K562 (cell line): ENCODE measurements around the gene SCYL1. TPM values are rescaled to one million over a fixed set of nuclear protein-coding genes. Genes with fewer than 3 reads are reported as not detected.
A peak's percentile ranks its signal among the peaks of the same experiment; 100 is the strongest.

Source experiments
- EGR1 ChIP-seq: fragments of 450-650 bp; conservative IDR thresholded peaks from 2 replicates; pipeline ENCODE4 v1.6.1; 2017; ENCODE audit warnings: mild to moderate bottlenecking
- ELF1 ChIP-seq: fragments of 200-800 bp; sonication (Bioruptor generic); IDR thresholded peaks from 2 replicates; pipeline ENCODE4 v1.6.1; 2016; ENCODE audit warnings: missing genetic modification characterization, missing compliant biosample characterization
- FOSL1 ChIP-seq: fragments of 200-800 bp; sonication (Bioruptor generic); conservative IDR thresholded peaks from 2 replicates; pipeline ENCODE4 v1.6.1; 2016; ENCODE audit warnings: missing genetic modification characterization, missing compliant biosample characterization
- FUS ChIP-seq: fragments of 200-400 bp; formaldehyde crosslinking; optimal IDR thresholded peaks from 2 replicates; pipeline ENCODE3; 2017; ENCODE audit warnings: low read depth, low read length
- GTF2E2 ChIP-seq: fragments of 200-800 bp; sonication (Bioruptor generic); IDR thresholded peaks from 2 replicates; pipeline ENCODE4 v1.6.1; 2016; ENCODE audit warnings: missing genetic modification characterization, missing compliant biosample characterization
- HMGN3 ChIP-seq: IDR thresholded peaks from 2 replicates; pipeline ENCODE4 v1.6.1; 2011; ENCODE audit warnings: borderline replicate concordance, low read depth, mild to moderate bottlenecking, mixed read lengths, low read length; ENCODE audit not compliant: insufficient read length; ENCODE audit errors: extremely low read depth
- HNRNPLL ChIP-seq: fragments of 200-400 bp; formaldehyde crosslinking; IDR thresholded peaks from 2 replicates; pipeline ENCODE4 v1.6.1; 2017; ENCODE audit warnings: low read length, low read depth, mild to moderate bottlenecking; ENCODE audit not compliant: poor library complexity, severe bottlenecking
- HOXB6 ChIP-seq: fragments of 250-450 bp; sonication (Bioruptor Pico); IDR thresholded peaks from 2 replicates; pipeline ENCODE4 v1.5.1; 2022; ENCODE audit warnings: mild to moderate bottlenecking, borderline replicate concordance
- MCM3 ChIP-seq: fragments of 450-650 bp; IDR thresholded peaks from 2 replicates; pipeline ENCODE4 v1.6.1; 2016
- MTA1 ChIP-seq: fragments of 450-650 bp; IDR thresholded peaks from 2 replicates; pipeline ENCODE4 v1.6.1; 2017; ENCODE audit warnings: borderline replicate concordance
- MTF1 ChIP-seq: fragments of 250-450 bp; sonication (Bioruptor Pico); IDR thresholded peaks from 2 replicates; pipeline ENCODE4 v1.9.0; 2021; ENCODE audit warnings: moderate library complexity, mild to moderate bottlenecking, inconsistent platforms, borderline replicate concordance
- MXI1 ChIP-seq: IDR thresholded peaks from 2 replicates; pipeline ENCODE4 v1.6.1; 2011; ENCODE audit warnings: low read depth, mild to moderate bottlenecking, improper control_type of control experiment, low read length
- NR4A1 ChIP-seq, 2 experiments: fragments of 250-450 bp in 1 of 2; fragments of 450-650 bp in 1 of 2; sonication (Bioruptor Pico) in 1 of 2; IDR thresholded peaks; 2 replicates each; pipeline versions ENCODE4 v1.4.0 to v1.6.1; 2016 to 2020; ENCODE audit warnings: mild to moderate bottlenecking in 2 of 2, missing compliant biosample characterization in 1 of 2, missing genetic modification characterization in 1 of 2, moderate library complexity in 1 of 2
- SRSF1 ChIP-seq: fragments of 200-400 bp; formaldehyde crosslinking; IDR thresholded peaks from 2 replicates; pipeline ENCODE4 v1.6.1; 2017; ENCODE audit warnings: mild to moderate bottlenecking, low read depth, low read length, moderate library complexity
- SRSF7 ChIP-seq: fragments of 200-400 bp; formaldehyde crosslinking; optimal IDR thresholded peaks from 2 replicates; pipeline ENCODE3; 2017; ENCODE audit warnings: mild to moderate bottlenecking, low read depth, low read length
- TCF7 ChIP-seq: sonication (generic); IDR thresholded peaks from 2 replicates; pipeline ENCODE4 v1.6.1; 2016; ENCODE audit warnings: antibody characterized with exemption, borderline replicate concordance
- TGIF2 ChIP-seq: sonication (generic); formaldehyde crosslinking; IDR thresholded peaks from 2 replicates; pipeline ENCODE4 v1.8.1; 2022; ENCODE audit warnings: mild to moderate bottlenecking, missing genetic modification reagents, moderate library complexity
- TRIM28 ChIP-seq: fragments of 450-650 bp; IDR thresholded peaks from 2 replicates; pipeline ENCODE4 v1.6.1; 2017
- WHSC1 ChIP-seq: IDR thresholded peaks from one replicate; pipeline ENCODE4 v1.6.1; 2012; ENCODE audit warnings: low read length, control low read depth, inconsistent platforms
- ZBTB7A ChIP-seq: IDR thresholded peaks from 2 replicates; pipeline ENCODE4 v1.6.1; 2011; ENCODE audit warnings: low read depth, mild to moderate bottlenecking, low read length, moderate library complexity, borderline replicate concordance; ENCODE audit not compliant: control insufficient read depth
- ZNF134 ChIP-seq: fragments of 250-450 bp; sonication (Bioruptor Pico); conservative IDR thresholded peaks from 2 replicates; pipeline ENCODE4 v1.4.0; 2020
- ZNF398 ChIP-seq: fragments of 250-450 bp; sonication (Bioruptor Pico); IDR thresholded peaks from 2 replicates; pipeline ENCODE4 v1.8.0; 2021; ENCODE audit warnings: moderate library complexity, mild to moderate bottlenecking, inconsistent platforms
- ZNF41 ChIP-seq: fragments of 250-450 bp; sonication (Bioruptor Pico); conservative IDR thresholded peaks from 2 replicates; pipeline ENCODE4 v1.4.0; 2020; ENCODE audit warnings: mild to moderate bottlenecking
- polyA plus RNA-seq, 8 experiments: library from polyadenylated mRNA; depleted of rRNA in 4 of 8; stranded (reverse) in 5 of 8; unstranded in 3 of 8; fragments of >200 nt; fragmentation: Nextera tagmentation in 2 of 8; fragmentation: Illumina TruSeq in 1 of 8; extraction: Ambion mirVana in 2 of 8; extraction: Trizol in 1 of 8; gene quantifications; 2 replicates each; pipeline versions ENCODE4 v1.2.1 to v1.2.3, GENCODE V29; 2011 to 2014; ENCODE audit warnings: inconsistent platforms in 1 of 8, missing spikeins in 1 of 8
- total RNA-seq, 7 experiments: library from RNA; depleted of rRNA in 6 of 7; stranded (reverse); fragments of >200 nt in 6 of 7; fragmentation: Illumina TruSeq in 2 of 7; extraction: Trizol in 2 of 7; gene quantifications; 2 replicates each; pipeline versions ENCODE4 v1.2.1 to v1.2.3, GENCODE V29; 2011 to 2021; ENCODE audit warnings: low replicate concordance in 1 of 7
- TF ChIP-seq, protein P1 (sequence below): fragments of 200-800 bp; sonication (Bioruptor generic); IDR thresholded peaks from 2 replicates; pipeline ENCODE4 v1.6.1; 2017; ENCODE audit warnings: missing genetic modification characterization, missing compliant biosample characterization
- TF ChIP-seq, protein P2 (sequence below): fragments of 450-650 bp; IDR thresholded peaks from 2 replicates; pipeline ENCODE4 v1.6.1; 2016; ENCODE audit warnings: missing biosample characterization, missing genetic modification characterization

The SCYL1 gene
- total and polyA plus RNA-seq, 9 of the 15 experiments (the other 6 are each of a cell fraction or from before 2014, with no cell fraction given), result 1.9 to 145 (median 57.6) TPM

GRCh38 chr11:65503949-65504673, 20.8 kb upstream of the SCYL1 start (continued):
- TF ChIP-seq, protein P1, sequence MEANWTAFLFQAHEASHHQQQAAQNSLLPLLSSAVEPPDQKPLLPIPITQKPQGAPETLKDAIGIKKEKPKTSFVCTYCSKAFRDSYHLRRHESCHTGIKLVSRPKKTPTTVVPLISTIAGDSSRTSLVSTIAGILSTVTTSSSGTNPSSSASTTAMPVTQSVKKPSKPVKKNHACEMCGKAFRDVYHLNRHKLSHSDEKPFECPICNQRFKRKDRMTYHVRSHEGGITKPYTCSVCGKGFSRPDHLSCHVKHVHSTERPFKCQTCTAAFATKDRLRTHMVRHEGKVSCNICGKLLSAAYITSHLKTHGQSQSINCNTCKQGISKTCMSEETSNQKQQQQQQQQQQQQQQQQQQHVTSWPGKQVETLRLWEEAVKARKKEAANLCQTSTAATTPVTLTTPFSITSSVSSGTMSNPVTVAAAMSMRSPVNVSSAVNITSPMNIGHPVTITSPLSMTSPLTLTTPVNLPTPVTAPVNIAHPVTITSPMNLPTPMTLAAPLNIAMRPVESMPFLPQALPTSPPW (CRISPR knock-in tag), result no peak; the same call in 1 of the 2 replicates
- TF ChIP-seq ZNF41 (CRISPR knock-in tag) (peak; percentile 83), ELF1 (tag) (no peak), FOSL1 (tag) (no peak), HMGN3 (peak; percentile 18), MTF1 (CRISPR knock-in tag) (no peak), NR4A1 (CRISPR knock-in tag; IDR thresholded peaks at IDR 0.05) (no peak), NR4A1 (tag; IDR thresholded peaks at IDR 0.05) (no peak), SRSF1 (no peak), TGIF2 (CRISPR knock-in tag) (no peak), FUS (no peak), MXI1 (peak; percentile 63; the same call in 1 of the 2 replicates), SRSF7 (no peak), TCF7 (no peak), GTF2E2 (tag) (no peak; the same call in 1 of the 2 replicates), HOXB6 (CRISPR knock-in tag) (peak; percentile 81; the same call in 1 of the 2 replicates), ZNF134 (CRISPR knock-in tag) (no peak), WHSC1 (no peak), HNRNPLL (no peak), ZNF398 (CRISPR knock-in tag) (no peak), MTA1 (no peak), EGR1 (no peak), MCM3 (no peak), TRIM28 (no peak), ZBTB7A (no peak)
- TF ChIP-seq, protein P2, sequence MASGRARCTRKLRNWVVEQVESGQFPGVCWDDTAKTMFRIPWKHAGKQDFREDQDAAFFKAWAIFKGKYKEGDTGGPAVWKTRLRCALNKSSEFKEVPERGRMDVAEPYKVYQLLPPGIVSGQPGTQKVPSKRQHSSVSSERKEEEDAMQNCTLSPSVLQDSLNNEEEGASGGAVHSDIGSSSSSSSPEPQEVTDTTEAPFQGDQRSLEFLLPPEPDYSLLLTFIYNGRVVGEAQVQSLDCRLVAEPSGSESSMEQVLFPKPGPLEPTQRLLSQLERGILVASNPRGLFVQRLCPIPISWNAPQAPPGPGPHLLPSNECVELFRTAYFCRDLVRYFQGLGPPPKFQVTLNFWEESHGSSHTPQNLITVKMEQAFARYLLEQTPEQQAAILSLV (tag), result no peak
